ENCODE data around the gene SMIM36.
A peak's percentile ranks its signal among the peaks of the same experiment; 100 is the strongest.
"Not testable (repeated sequence)": the region's sequence is repeated elsewhere in the genome, so short reads cannot be mapped to it uniquely, and the experiment has no call there.

The SMIM36 gene

GRCh38 chr17:55510986-55511721 is at the start of gene SMIM36:
Gene SMIM36 (minus strand): TSS chr17:55511452.
- no peak for DNase-seq (ENCODE audit: low read depth in 2 of 2)

DNA sequence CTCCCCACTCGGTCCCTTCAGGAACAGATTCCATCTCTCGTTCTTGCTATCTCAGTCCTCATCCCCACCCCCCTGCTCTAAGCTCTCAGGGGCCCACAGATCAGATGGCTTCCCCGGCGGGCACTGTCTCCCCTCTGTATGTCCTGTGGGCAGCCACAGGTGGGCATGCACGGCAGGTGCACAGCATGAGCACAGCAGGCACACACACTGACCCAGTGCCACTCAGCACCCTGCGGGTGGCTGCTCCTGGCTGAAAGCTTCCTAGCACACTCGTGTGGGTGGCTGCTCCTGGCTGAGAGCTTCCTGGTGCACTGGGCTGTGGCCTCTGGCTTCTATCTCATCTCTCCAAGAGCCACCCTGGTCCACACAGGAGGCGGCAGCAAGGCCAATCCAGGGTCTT is 44.5 kb upstream of the SMIM36 start:
- no peak for DNase-seq (ENCODE audit: low read depth in 2 of 2)

GRCh38 chr17:55549140-55549539 is 37.9 kb upstream of the SMIM36 start:
- DNase-seq (ENCODE audit: low read depth in 2 of 2), result no peak

GRCh38 chr17:55546991-55547664 is 35.9 kb upstream of the SMIM36 start:
- DNase-seq (ENCODE audit: low read depth in 2 of 2), result no peak

GRCh38 chr17:55546481-55546880 is 35.2 kb upstream of the SMIM36 start:
- DNase-seq (ENCODE audit: low read depth in 2 of 2), result no peak

- no peak for DNase-seq (ENCODE audit: low read depth in 2 of 2)
Measured at GRCh38 chr17:55545806-55546205, 34.6 kb upstream of the SMIM36 start.

DNA sequence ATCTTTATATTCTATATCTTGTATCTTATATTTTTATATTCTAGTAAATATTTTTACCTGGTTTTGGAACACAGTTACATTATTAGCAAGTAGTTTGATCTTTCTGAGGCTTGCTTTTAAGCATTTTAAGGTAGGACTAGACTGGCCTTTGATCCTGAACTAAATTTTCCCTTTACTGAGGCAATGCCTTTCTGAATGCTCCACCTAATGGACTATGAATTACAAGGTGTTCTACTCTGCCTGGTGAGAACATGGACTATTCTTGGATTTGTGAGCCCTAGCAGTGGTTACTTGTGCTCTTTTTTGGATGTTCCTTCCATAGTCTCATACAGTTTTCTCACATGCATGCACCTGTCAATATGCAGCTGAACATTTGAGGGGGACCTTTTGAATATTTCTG is 32.5 kb upstream of the SMIM36 start:
- no peak for DNase-seq (ENCODE audit: low read depth in 2 of 2)

DNA sequence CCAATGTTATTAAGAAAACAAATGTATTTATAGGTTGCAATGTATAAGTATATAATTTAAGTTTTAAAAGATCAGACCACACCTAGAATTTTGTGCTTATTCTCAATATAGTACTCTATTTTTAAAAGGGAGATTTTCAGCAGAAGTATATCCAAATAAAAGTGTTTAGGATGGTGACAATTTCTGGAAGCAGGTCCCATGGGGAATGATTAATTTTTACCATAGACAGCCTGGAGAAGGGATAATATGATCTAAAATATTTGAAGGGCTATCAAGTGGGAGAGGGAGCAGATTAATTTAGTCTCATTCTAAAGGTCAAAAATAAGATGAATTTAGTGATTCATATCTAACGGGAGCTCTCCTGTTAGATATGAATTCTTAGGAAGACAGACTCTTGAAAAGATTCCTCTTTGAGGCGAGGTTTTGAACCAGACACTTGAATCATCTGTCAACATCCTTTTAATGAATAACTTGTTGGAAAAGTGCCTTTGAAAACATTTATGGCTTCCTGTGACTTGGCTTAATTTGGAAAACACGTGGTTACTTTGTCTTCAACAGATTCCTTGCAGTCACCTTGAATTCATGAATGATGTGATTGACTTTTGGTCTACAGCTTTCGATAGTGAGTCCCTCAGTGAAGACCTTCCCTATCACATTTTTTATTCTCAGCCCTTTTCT is 29.3 kb upstream of the SMIM36 start:
- DNase-seq (ENCODE audit: low read depth in 2 of 2), result no peak

GRCh38 chr17:55536205-55536604 is 25.0 kb upstream of the SMIM36 start:
- DNase-seq (ENCODE audit: low read depth in 2 of 2), result no peak

DNA sequence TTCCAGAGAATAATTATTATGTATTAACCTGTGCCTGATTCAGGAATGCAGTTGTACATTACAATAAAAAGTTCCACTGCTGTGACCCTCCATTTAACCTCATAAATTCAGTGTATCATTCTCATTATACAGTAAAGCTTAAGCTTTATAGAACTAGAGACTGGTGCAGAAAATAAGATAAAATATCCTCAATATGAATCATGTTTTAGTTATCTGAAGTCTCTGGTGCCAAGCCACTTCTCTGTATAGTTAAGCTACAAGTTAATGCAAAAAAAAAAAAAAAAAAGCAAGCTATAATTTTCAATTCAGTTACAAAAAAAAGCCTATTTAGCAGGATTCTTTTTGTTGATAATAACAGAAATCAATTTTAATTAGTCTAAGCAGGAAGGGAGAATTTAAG is 22.4 kb upstream of the SMIM36 start:
- DNase-seq (ENCODE audit: low read depth in 2 of 2), result no peak

DNA sequence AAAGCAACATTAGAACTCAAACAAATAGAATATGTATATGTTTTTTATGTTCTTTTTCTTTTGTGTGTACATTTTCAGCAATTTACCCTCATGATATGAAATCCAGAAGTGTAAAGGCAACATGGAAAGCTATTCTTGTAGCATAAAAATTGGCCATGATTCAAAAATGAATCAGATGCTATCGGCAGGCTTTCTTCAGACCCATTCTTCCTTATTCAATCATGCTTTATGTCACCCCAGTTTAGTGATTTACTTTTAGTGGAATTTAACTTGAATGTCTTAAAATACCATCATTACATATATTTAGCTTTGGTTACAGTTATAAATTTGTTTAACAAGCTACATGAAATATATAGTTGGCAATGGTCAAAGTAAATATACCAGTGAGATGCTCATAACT is 21.4 kb upstream of the SMIM36 start:
- DNase-seq (ENCODE audit: low read depth in 2 of 2), result no peak

DNA sequence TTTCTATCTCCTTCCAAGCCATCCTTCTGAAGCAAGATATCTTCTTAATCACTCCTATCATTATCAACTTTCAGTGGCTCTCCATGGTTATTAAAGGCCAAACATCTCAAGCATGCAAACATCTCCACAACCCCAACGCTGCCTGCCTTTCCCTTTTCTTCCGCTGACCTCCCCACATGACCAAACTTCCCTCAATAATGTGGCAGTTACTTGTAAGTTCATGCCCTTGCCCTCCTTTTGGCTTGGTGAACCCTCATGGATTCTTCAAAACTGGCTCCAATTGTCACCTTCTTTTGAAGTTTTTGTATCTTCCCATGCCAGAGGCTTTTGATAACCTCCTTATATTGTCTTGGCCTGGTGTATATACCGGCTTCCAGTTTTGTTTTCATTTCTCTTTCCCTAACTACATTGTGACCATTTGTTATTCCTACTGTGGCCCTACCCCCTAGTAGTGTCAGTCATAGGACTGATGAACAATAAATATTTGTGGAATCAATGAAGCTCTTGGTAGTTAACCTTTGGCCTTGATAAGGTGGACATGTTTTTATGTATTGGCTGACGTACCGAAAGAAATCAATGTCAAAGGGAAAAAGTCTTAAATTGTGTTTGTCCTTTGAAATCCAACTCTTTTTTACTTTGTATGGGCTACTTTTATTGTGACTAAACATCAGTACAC is 19.9 kb upstream of the SMIM36 start:
- no peak for DNase-seq (ENCODE audit: low read depth in 2 of 2)

- no peak for DNase-seq (ENCODE audit: low read depth in 2 of 2)
Measured at GRCh38 chr17:55530064-55530463, 18.8 kb upstream of the SMIM36 start.

DNA sequence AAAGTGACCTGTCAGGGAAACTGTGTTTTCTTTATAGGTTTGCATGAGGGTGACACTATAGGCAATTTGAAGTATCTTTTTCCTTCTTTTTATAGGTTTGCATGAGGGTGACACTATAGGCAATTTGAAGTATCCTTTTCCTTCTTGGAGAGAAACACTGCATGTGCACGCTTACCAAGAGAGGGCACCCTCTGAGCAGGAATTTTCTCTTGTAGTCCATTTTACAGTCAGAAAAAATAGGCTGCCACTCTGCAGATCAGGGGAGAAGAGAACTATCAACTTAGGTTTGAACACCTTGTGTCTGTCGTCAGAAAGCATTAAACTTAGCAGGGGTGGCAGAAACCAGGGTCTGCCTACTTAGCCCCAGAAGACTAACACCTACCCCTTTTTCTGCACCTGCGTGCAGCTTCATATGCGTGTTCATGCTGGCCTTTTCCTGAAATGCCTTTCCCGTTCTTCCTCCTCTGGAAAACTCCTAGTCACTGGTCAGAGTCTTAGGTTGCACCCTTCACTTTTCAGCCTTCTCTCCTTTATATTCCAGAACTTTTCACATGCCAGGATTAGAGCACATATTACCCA is 16.4 kb upstream of the SMIM36 start:
- no peak for DNase-seq (ENCODE audit: low read depth in 2 of 2)

DNA sequence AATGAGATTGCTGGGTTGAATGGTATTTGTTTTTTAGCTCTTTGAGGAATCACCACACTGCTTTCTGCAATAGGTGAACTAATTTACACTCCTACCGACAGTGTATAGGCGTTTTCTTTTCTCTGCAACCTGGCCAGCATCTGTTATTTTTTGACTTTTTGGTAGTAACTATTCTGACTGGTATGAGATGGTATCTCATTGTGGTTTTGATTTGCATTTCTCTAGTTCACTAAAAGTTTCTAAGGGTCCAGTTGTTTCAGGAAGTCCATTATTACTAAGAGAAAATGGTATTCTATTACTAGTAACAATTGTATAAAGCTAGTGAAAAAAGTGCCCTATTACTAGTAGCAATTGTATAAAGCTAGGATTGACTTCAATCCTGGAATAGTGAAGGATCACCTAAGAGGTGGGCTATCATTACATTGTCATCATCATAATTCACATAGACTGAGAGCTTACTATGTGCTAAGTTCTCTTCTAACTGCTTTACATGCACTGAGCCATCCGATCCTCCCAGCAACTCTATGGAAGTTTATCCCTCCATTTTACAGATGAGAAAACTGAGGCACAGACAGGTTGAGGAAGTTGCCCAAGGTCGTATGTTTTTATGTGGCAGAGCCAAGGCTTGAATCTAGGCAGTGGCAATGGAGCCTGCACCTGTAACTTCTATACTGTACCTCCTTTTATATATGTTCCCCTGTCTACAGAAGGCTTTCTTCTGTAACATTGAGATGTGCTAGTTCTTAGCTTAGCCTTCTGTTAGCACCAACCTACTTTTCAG is 13.4 kb upstream of the SMIM36 start:
- DNase-seq (ENCODE audit: low read depth in 2 of 2), result no peak

- not testable (repeated sequence) for DNase-seq (ENCODE audit: low read depth in 2 of 2)
Measured at GRCh38 chr17:55523032-55523431, 11.8 kb upstream of the SMIM36 start.

GRCh38 chr17:55521186-55521585 is 9.9 kb upstream of the SMIM36 start:
- no peak for DNase-seq (ENCODE audit: low read depth in 2 of 2)

- DNase-seq (ENCODE audit: low read depth in 2 of 2), result no peak
Measured at GRCh38 chr17:55520402-55520801, 9.2 kb upstream of the SMIM36 start.

DNA sequence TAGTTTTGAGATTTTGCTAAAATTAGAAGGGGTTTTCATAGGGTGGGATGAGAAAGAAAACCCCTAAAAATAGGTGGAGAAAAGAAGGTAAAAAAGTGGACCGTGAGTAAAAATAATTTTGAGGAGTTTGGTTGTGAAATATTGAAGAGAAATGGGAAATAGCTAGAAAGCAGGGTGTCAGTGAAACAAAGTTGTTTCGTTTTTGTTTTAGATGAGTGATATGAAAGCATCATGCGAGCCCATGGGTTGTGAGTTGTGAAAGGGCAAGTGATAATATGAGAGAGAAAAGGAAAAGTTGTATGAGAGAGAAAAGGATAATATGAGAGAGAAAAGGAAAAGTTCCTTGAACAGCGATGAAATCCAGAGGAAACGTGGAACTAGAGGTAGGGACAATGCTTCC is 7.3 kb upstream of the SMIM36 start:
- no peak for DNase-seq (ENCODE audit: low read depth in 2 of 2)

DNA sequence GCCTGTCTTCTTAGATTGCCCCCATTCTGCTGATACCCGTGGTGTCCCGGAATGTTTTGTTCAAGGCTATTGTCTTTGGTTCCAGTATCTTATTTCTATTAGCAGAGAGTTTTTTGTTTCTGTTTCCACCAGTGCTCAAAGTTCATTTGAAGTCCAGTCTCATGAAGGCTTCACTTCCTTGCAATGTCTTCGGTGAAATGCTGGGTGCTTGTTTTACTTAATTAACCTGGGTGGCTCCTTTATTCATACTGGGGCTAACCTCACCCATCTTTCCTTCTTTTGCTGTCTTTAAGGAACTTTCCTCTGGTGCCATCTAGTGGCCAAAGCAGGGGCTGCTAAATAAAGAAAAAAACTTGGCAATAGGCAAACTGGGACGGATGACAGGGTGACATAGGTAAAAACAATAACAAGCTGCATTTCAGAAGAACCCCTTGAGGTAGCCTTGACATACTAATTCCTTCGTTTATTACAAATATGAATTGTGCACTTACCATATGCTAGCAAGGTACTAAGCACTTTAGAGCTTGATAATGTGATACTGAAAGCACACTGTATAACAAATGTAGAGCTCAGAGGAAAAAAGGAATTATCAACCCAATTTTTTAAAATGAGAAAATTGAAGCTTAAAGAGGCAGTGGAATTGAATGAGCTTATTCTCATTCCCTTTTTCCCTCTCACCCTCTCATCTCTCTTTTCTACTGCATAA is 2.8 kb upstream of the SMIM36 start:
- peak in 1 of 2 donors; percentile 47 for DNase-seq (ENCODE audit: low read depth in 2 of 2)

DNA sequence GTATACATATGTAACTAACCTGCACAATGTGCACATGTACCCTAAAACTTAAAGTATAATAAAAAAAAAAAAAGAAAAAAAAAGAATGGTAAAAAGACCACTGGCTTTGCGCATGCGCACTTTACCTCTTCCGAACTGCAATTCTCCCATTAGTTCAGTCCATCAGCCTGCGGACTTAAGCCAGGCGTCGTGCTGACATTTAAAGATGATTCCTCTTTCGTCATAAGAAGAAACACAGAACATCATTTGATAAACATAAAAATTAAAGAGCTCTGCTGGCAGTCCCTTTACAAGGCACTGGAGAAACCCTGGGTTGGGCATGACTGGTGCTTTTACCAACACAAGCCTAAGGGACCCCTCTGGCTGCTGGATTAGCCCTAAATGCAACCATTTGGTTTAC is 3.6 kb downstream of the SMIM36 start:
- DNase-seq (ENCODE audit: low read depth in 2 of 2), result not testable (repeated sequence)

All from stimulated activated CD8-positive, alpha-beta memory T cell treated with anti-CD3 and anti-CD28 coated beads, Interleukin-15, amount 100 ng/mL, for 4 hours (primary cell).